HEK293T (cell line): Measurements from ENCODE around the gene SLC22A6.

ENCODE experiments used
- CTCF ChIA-PET: fragments of 350-600 bp; formaldehyde crosslinking; extraction: SDS; loops from one replicate; lab custom pipeline; 2021; ENCODE audit warnings: antibody characterized with exemption, inconsistent platforms; lab: Yijun Ruan, JAX
- POLR2A ChIA-PET: fragments of 350-600 bp; formaldehyde crosslinking; extraction: SDS; loops from one replicate; lab custom pipeline; 2020; ENCODE audit warnings: antibody characterized with exemption, inconsistent platforms; lab: Yijun Ruan, JAX
- DNase-seq: peaks from one replicate; pipeline ENCODE4 v3.0.0; 2012; ENCODE audit warnings: mixed read lengths; ENCODE audit errors: extremely low spot score
- ARNT ChIP-seq: fragments of 450-650 bp; IDR thresholded peaks from 2 replicates; pipeline ENCODE4 v1.6.1; 2017; ENCODE audit warnings: mild to moderate bottlenecking
- BHLHE40 ChIP-seq: fragments of 450-650 bp; IDR thresholded peaks from 2 replicates; pipeline ENCODE4 v1.6.1; 2016; ENCODE audit warnings: mild to moderate bottlenecking, moderate library complexity, borderline replicate concordance
- CTBP1 ChIP-seq: fragments of 450-650 bp; IDR thresholded peaks from 2 replicates; pipeline ENCODE4 v1.6.1; 2016; ENCODE audit warnings: borderline replicate concordance
- ELF4 ChIP-seq: fragments of 450-650 bp; IDR thresholded peaks from 2 replicates; pipeline ENCODE4 v1.6.1; 2017; ENCODE audit warnings: antibody characterized with exemption
- FOXA1 ChIP-seq: fragments of 450-650 bp; IDR thresholded peaks from 2 replicates; pipeline ENCODE4 v1.6.1; 2016; ENCODE audit warnings: mild to moderate bottlenecking
- FOXK2 ChIP-seq: fragments of 450-650 bp; IDR thresholded peaks from 2 replicates; pipeline ENCODE4 v1.6.1; 2016; ENCODE audit warnings: mild to moderate bottlenecking
- FOXM1 ChIP-seq: fragments of 450-650 bp; IDR thresholded peaks from 2 replicates; pipeline ENCODE4 v1.6.1; 2017; ENCODE audit warnings: mild to moderate bottlenecking, borderline replicate concordance
- HDGF ChIP-seq: fragments of 450-650 bp; IDR thresholded peaks from 2 replicates; pipeline ENCODE4 v1.6.1; 2017; ENCODE audit warnings: antibody characterized with exemption, borderline replicate concordance
- L3MBTL2 ChIP-seq: fragments of 450-650 bp; conservative IDR thresholded peaks from 2 replicates; pipeline ENCODE4 v1.6.1; 2016; ENCODE audit warnings: mild to moderate bottlenecking
- LEF1 ChIP-seq: fragments of 450-650 bp; IDR thresholded peaks from 2 replicates; pipeline ENCODE4 v1.6.1; 2017; ENCODE audit warnings: mild to moderate bottlenecking, borderline replicate concordance
- NFRKB ChIP-seq: fragments of 450-650 bp; IDR thresholded peaks from 2 replicates; pipeline ENCODE4 v1.6.1; 2016; ENCODE audit warnings: mild to moderate bottlenecking, moderate library complexity
- PKNOX1 ChIP-seq: fragments of 450-650 bp; IDR thresholded peaks from 2 replicates; pipeline ENCODE4 v1.6.1; 2016
- SP1 ChIP-seq: fragments of 450-650 bp; IDR thresholded peaks from 2 replicates; pipeline ENCODE4 v1.6.1; 2017
- SUZ12 ChIP-seq: fragments of 450-650 bp; IDR thresholded peaks from 2 replicates; pipeline ENCODE4 v1.6.1; 2016; ENCODE audit warnings: mild to moderate bottlenecking
- TARDBP ChIP-seq: fragments of 450-650 bp; IDR thresholded peaks from 2 replicates; pipeline ENCODE4 v1.6.1; 2016
- ZNF384 ChIP-seq: fragments of 450-650 bp; IDR thresholded peaks from 2 replicates; pipeline ENCODE4 v1.6.1; 2016

Gene SLC22A6

GRCh38 chr11:62933285-62933684 lies 51.5 kb downstream of the SLC22A6 start:
- TF ChIP-seq L3MBTL2 (no peak), ZNF384 (no peak), ARNT (no peak), LEF1 (no peak)
- DNase-seq, result no peak
- POLR2A ChIA-PET, result no interaction called here
- CTCF ChIA-PET, result no interaction called here

GRCh38 chr11:62931499-62932278 lies 53.1 kb downstream of the SLC22A6 start:
- no peak for DNase-seq
- ChIA-PET CTCF (no interaction called here), POLR2A (interaction anchor here (0.6 to 0.7 kb wide), 2 partner anchors 41 to 75 kb away, joined by 4 read pairs; no protein-coding TSS in a partner anchor)

GRCh38 chr11:62930666-62931065 lies 54.1 kb downstream of the SLC22A6 start:
- no peak for TF ChIP-seq ZNF384
- no peak for TF ChIP-seq SP1
- no peak for TF ChIP-seq TARDBP
- ChIA-PET POLR2A (no interaction called here), CTCF (no interaction called here)
- no peak for DNase-seq

More at GRCh38 chr11:62931499-62932278, 53.1 kb downstream of the SLC22A6 start:
- TF ChIP-seq PKNOX1, result no peak
- TF ChIP-seq TARDBP, result no peak
- no peak for TF ChIP-seq FOXM1
- TF ChIP-seq SP1, result no peak
- no peak for TF ChIP-seq BHLHE40
- no peak for TF ChIP-seq ARNT
- TF ChIP-seq CTBP1, result no peak
- TF ChIP-seq SUZ12, result no peak
- no peak for TF ChIP-seq LEF1
- TF ChIP-seq L3MBTL2, result no peak
- no peak for TF ChIP-seq ZNF384
- no peak for TF ChIP-seq ELF4
- no peak for TF ChIP-seq HDGF
- TF ChIP-seq FOXK2, result no peak
- no peak for TF ChIP-seq NFRKB
- TF ChIP-seq FOXA1, result no peak

- no peak for DNase-seq
- POLR2A ChIA-PET, result no interaction called here
- CTCF ChIA-PET, result no interaction called here
- TF ChIP-seq ZNF384, result no peak
- TF ChIP-seq LEF1, result no peak
- TF ChIP-seq FOXM1, result no peak
- no peak for TF ChIP-seq CTBP1
- TF ChIP-seq NFRKB, result no peak
- no peak for TF ChIP-seq SP1
- TF ChIP-seq ELF4, result no peak
- TF ChIP-seq FOXK2, result no peak
- TF ChIP-seq TARDBP, result no peak
- TF ChIP-seq ARNT, result no peak
- TF ChIP-seq PKNOX1, result no peak
- no peak for TF ChIP-seq SUZ12
- TF ChIP-seq FOXA1, result no peak
- TF ChIP-seq BHLHE40, result no peak
- no peak for TF ChIP-seq L3MBTL2
- no peak for TF ChIP-seq HDGF
Measured at GRCh38 chr11:62930157-62930556, 54.6 kb downstream of the SLC22A6 start.

- ChIA-PET CTCF (interaction anchor here (1.0 to 2.4 kb wide), 3 partner anchors 19 to 47 kb away, joined by 3 to 8 read pairs (median 3); no protein-coding TSS in a partner anchor), POLR2A (interaction anchor here (1.0 kb wide), 1 partner anchor 10 kb away, joined by 3 read pairs; no protein-coding TSS in a partner anchor)
- TF ChIP-seq SUZ12, result no peak
- no peak for TF ChIP-seq NFRKB
- no peak for TF ChIP-seq ZNF384
- no peak for TF ChIP-seq ELF4
- TF ChIP-seq FOXK2, result no peak
- TF ChIP-seq LEF1, result no peak
- no peak for TF ChIP-seq TARDBP
- no peak for TF ChIP-seq FOXM1
- no peak for TF ChIP-seq L3MBTL2
- no peak for TF ChIP-seq PKNOX1
- TF ChIP-seq SP1, result no peak
- no peak for TF ChIP-seq FOXA1
- no peak for TF ChIP-seq BHLHE40
- TF ChIP-seq CTBP1, result no peak
- TF ChIP-seq HDGF, result no peak
- no peak for TF ChIP-seq ARNT
- DNase-seq, result no peak
Measured at GRCh38 chr11:62928011-62928410, 56.8 kb downstream of the SLC22A6 start.

GRCh38 chr11:62926680-62927455 lies 57.9 kb downstream of the SLC22A6 start:
- CTCF ChIA-PET, result interaction anchor here (0.6 to 2.4 kb wide), 2 partner anchors 21 to 48 kb away, joined by 3 to 8 read pairs; no protein-coding TSS in a partner anchor
- DNase-seq, result no peak
- POLR2A ChIA-PET, result no interaction called here
- TF ChIP-seq HDGF (no peak), FOXM1 (no peak), SP1 (no peak), PKNOX1 (no peak), BHLHE40 (no peak), ELF4 (no peak), CTBP1 (no peak), SUZ12 (no peak), NFRKB (no peak)
